Measurements from ENCODE around the gene SLC33A1.
A peak's percentile ranks its signal among the peaks of the same experiment; 100 is the strongest.

SLC33A1 gene

GRCh38 chr3:155772801-155773200, 81.4 kb downstream of the SLC33A1 start:
- no peak for DNase-seq (ENCODE audit: low read depth)
- no peak overlapping the region for H3K4me3 ChIP-seq (ENCODE audit: low read depth, low read length)
- TF ChIP-seq POLR2A (IDR thresholded peaks at IDR 0.05; ENCODE audit: extremely low read depth, insufficient read length) (no peak), MYC (IDR thresholded peaks at IDR 0.05; ENCODE audit: low read depth, low read length) (no peak), CTCF (IDR thresholded peaks at IDR 0.05; ENCODE audit: low read depth, low read length) (no peak), MAX (IDR thresholded peaks at IDR 0.05; ENCODE audit: low read depth, low read length) (no peak)

DNA sequence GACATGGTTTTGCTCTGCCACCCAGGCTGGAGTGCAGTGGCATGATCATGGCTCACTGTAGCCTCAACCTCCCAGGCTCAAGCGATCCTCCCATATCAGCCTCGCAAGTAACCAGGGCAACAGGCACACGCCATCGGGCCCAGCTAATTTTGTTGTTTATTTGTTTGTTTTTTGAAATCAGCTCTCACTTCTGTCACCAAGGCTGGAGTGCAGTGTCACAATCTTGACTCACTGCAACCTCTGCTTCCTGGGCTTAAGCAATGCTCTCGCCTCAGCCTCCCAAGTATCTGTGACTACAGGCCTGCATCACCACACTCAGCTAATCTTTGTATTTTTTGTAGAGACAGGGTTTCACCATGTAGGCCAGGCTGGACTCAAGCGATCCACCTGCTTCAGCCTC, 83.1 kb downstream of the SLC33A1 start:
- no peak for TF ChIP-seq POLR2A (IDR thresholded peaks at IDR 0.05; ENCODE audit: extremely low read depth, insufficient read length)
- no peak for TF ChIP-seq MAX (IDR thresholded peaks at IDR 0.05; ENCODE audit: low read depth, low read length)
- no peak for TF ChIP-seq CTCF (IDR thresholded peaks at IDR 0.05; ENCODE audit: low read depth, low read length)
- TF ChIP-seq MYC (IDR thresholded peaks at IDR 0.05; ENCODE audit: low read depth, low read length): no peak
- no peak overlapping the region for H3K4me3 ChIP-seq (ENCODE audit: low read depth, low read length)
- peak; percentile 6 for DNase-seq (ENCODE audit: low read depth)

All from NB4 (cell line).